Measurements from ENCODE around the gene DSTYK.

The DSTYK gene

DNA sequence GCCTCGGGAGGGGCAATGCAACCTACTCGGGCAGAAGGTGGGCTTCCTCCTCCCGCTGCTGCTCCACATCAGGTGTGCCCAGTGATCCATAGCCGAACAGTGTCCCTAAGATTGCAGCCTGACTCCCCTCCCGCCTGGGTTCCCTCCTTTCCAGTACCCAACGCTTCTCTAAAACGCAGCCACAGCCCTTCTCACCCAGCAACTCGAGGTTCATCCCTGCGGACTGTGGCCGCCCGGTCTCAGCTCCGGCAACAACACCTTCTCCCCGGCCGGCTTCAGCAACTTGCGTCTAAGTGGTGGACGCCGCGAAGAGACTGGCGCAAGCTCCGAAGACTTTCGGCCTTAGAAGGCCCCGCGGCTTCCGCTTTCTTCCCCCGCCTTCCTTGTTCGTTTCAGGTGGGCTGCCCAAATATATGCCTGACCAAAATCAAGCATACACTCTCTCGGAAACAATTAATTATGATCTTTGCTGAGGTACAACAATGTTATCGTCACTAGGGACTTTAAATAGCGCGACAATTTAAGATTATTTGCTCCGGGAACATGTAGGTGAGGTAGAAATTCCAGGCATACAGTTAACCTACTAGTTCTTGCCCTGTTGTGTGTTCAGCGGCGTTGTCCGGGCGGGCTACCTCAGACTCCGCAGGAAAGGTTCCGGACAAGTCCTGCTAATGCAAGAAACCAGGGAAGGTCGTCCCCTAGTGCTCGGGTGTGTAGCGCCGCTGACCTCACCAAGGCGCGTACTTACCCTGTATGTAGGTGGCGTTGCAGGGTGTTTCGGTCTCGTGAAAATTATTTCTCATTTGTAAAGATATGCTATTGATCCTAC lies 89.6 kb downstream of the DSTYK start, which contains the start of gene RBBP5:
RBBP5 (minus strand) TSS at position 319 of the 829 bp plus-strand sequence; CDS start at position 214, 105 bp downstream.
- H3K27me3 ChIP-seq (ENCODE audit: insufficient read depth, low read length), result no peaks in the 10 kb centered on the region
- peak within 1 kb of the TSS; percentile 87 for H3K27ac ChIP-seq (ENCODE audit: low read depth, low read length)
- H3K36me3 ChIP-seq (ENCODE audit: insufficient read depth, low read length), result peaks cover 5% of the 10 kb centered on the region; the same call in 1 of the 2 replicates
- H3K9me3 ChIP-seq (ENCODE audit: insufficient read depth, low read depth, low read length), result no peaks in the 10 kb centered on the region
- WGBS, result under 1% methylated on average over 46 of the region's 46 CpGs
- H3K4me1 ChIP-seq (ENCODE audit: insufficient read depth, low read length), result peaks cover 8% of the 10 kb centered on the region; the same call in 1 of the 2 replicates
- H3K4me3 ChIP-seq (ENCODE audit: low read length), result peak within 1 kb of the TSS; percentile 80
- H3K9ac ChIP-seq (ENCODE audit: low read depth, low read length), result peak within 1 kb of the TSS; percentile 85

GRCh38 chr1:205118752-205119151 lies 92.8 kb downstream of the DSTYK start:
- Histone ChIP-seq H3K9ac (ENCODE audit: low read depth, low read length) (no peak overlapping the region), H3K36me3 (ENCODE audit: insufficient read depth, low read length) (peaks cover 22% of the 10 kb centered on the region), H3K9me3 (ENCODE audit: insufficient read depth, low read depth, low read length) (no peaks in the 10 kb centered on the region), H3K4me3 (ENCODE audit: low read length) (no peak overlapping the region), H3K27me3 (ENCODE audit: insufficient read depth, low read length) (no peaks in the 10 kb centered on the region), H3K27ac (ENCODE audit: low read depth, low read length) (no peak overlapping the region), H3K4me1 (ENCODE audit: insufficient read depth, low read length) (peaks cover 8% of the 10 kb centered on the region; the same call in 1 of the 2 replicates)
- WGBS, result 96% methylated on average over 2 of the region's 2 CpGs

- H3K4me1 ChIP-seq (ENCODE audit: insufficient read depth, low read length), result no peaks in the 10 kb centered on the region
- no peak overlapping the region for H3K4me3 ChIP-seq (ENCODE audit: low read length)
- no peak overlapping the region for H3K27ac ChIP-seq (ENCODE audit: low read depth, low read length)
- H3K36me3 ChIP-seq (ENCODE audit: insufficient read depth, low read length), result peaks cover 66% of the 10 kb centered on the region
- H3K9ac ChIP-seq (ENCODE audit: low read depth, low read length), result no peak overlapping the region
- no peaks in the 10 kb centered on the region for H3K27me3 ChIP-seq (ENCODE audit: insufficient read depth, low read length)
- H3K9me3 ChIP-seq (ENCODE audit: insufficient read depth, low read depth, low read length), result no peaks in the 10 kb centered on the region
Observed at GRCh38 chr1:205111354-205111753, 100.1 kb downstream of the DSTYK start.

DNA sequence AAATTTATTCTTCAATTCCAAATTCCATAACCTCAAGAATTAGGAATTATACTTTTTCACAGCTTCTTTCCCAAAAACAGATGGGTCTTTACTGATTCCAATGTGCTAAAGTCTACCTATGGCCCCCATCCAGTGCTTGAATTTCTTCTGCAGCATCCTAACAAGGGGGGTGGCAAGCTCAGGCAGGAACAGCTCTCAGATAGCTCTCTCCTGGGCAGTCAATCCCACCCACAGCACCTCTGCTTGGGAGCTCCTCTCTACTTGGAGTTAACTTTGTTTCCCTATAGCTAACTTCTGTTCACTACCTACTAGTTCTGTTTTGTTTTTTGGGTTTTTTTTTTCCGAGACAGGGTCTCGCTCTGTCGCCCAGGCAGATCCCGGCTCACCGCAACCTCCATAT lies 101.8 kb downstream of the DSTYK start:
- Histone ChIP-seq H3K9me3 (ENCODE audit: insufficient read depth, low read depth, low read length) (no peaks in the 10 kb centered on the region), H3K9ac (ENCODE audit: low read depth, low read length) (no peak overlapping the region), H3K36me3 (ENCODE audit: insufficient read depth, low read length) (peaks cover 74% of the 10 kb centered on the region), H3K27ac (ENCODE audit: low read depth, low read length) (no peak overlapping the region), H3K27me3 (ENCODE audit: insufficient read depth, low read length) (no peaks in the 10 kb centered on the region), H3K4me1 (ENCODE audit: insufficient read depth, low read length) (no peaks in the 10 kb centered on the region), H3K4me3 (ENCODE audit: low read length) (no peak overlapping the region)
- WGBS, result 95% methylated on average over 5 of the region's 5 CpGs

- H3K36me3 ChIP-seq (ENCODE audit: insufficient read depth, low read length), result peaks cover 74% of the 10 kb centered on the region
- no peak overlapping the region for H3K27ac ChIP-seq (ENCODE audit: low read depth, low read length)
- H3K4me3 ChIP-seq (ENCODE audit: low read length), result no peak overlapping the region
- no peaks in the 10 kb centered on the region for H3K27me3 ChIP-seq (ENCODE audit: insufficient read depth, low read length)
- WGBS, result 82% methylated on average over 1 of the region's 1 CpG
- H3K4me1 ChIP-seq (ENCODE audit: insufficient read depth, low read length), result no peaks in the 10 kb centered on the region
- H3K9ac ChIP-seq (ENCODE audit: low read depth, low read length), result no peak overlapping the region
- no peaks in the 10 kb centered on the region for H3K9me3 ChIP-seq (ENCODE audit: insufficient read depth, low read depth, low read length)
Observed at GRCh38 chr1:205109269-205109668, 102.2 kb downstream of the DSTYK start.

- H3K4me3 ChIP-seq (ENCODE audit: low read length), result no peak overlapping the region
- H3K4me1 ChIP-seq (ENCODE audit: insufficient read depth, low read length), result no peaks in the 10 kb centered on the region
- H3K9me3 ChIP-seq (ENCODE audit: insufficient read depth, low read depth, low read length), result no peaks in the 10 kb centered on the region
- H3K36me3 ChIP-seq (ENCODE audit: insufficient read depth, low read length), result peaks cover 77% of the 10 kb centered on the region
- no peak overlapping the region for H3K27ac ChIP-seq (ENCODE audit: low read depth, low read length)
- WGBS, result 94% methylated on average over 4 of the region's 4 CpGs
- H3K27me3 ChIP-seq (ENCODE audit: insufficient read depth, low read length), result no peaks in the 10 kb centered on the region
- no peak overlapping the region for H3K9ac ChIP-seq (ENCODE audit: low read depth, low read length)
Observed at GRCh38 chr1:205108464-205108863, 103.0 kb downstream of the DSTYK start.

DNA sequence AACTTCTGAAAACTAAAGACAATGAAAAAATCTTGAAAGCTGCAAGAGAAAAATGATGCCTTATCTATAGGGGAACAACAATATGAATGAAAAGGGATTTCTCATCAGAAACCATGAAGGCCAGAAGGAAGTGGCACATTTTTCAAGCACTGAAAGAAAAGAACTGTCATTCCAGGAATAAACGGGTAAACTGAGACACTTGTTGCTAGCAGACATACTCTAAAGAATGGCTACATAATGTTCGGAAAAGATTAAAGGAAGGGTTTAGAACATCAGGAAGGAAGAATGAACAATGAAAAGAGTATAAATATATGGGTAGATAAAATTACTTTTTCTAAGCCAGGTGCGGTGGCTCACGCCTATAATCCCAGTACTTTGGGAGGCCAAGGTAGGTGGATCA lies 104.2 kb downstream of the DSTYK start:
- Histone ChIP-seq H3K27me3 (ENCODE audit: insufficient read depth, low read length) (no peaks in the 10 kb centered on the region), H3K9ac (ENCODE audit: low read depth, low read length) (no peak overlapping the region), H3K9me3 (ENCODE audit: insufficient read depth, low read depth, low read length) (no peaks in the 10 kb centered on the region), H3K27ac (ENCODE audit: low read depth, low read length) (no peak overlapping the region), H3K4me3 (ENCODE audit: low read length) (no peak overlapping the region), H3K4me1 (ENCODE audit: insufficient read depth, low read length) (no peaks in the 10 kb centered on the region), H3K36me3 (ENCODE audit: insufficient read depth, low read length) (peaks cover 77% of the 10 kb centered on the region)
- 95% methylated on average over 4 of the region's 4 CpGs for WGBS

DNA sequence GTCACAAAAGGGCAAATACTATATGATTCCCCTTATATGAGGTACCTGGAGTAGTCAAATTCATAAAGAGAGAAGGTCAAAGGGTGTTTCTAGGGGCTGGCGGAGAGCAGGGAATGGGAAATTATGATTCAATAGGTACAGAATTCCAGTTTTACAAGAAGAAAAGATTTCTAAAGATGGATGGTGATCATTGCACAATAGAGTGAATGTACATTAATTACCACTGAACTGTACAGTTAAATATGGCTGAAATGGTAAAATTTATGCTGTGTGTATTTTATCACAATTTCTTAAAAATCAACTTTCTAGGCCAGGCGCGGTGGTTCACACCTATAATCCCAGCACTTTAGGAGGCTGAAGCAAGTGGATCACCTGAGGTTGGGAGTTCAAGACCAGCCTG lies 109.1 kb downstream of the DSTYK start:
- Histone ChIP-seq H3K36me3 (ENCODE audit: insufficient read depth, low read length) (peaks cover 94% of the 10 kb centered on the region), H3K9ac (ENCODE audit: low read depth, low read length) (no peak overlapping the region), H3K4me1 (ENCODE audit: insufficient read depth, low read length) (no peaks in the 10 kb centered on the region), H3K27ac (ENCODE audit: low read depth, low read length) (no peak overlapping the region), H3K4me3 (ENCODE audit: low read length) (no peak overlapping the region), H3K9me3 (ENCODE audit: insufficient read depth, low read depth, low read length) (no peaks in the 10 kb centered on the region), H3K27me3 (ENCODE audit: insufficient read depth, low read length) (no peaks in the 10 kb centered on the region)
- WGBS, result 95% methylated on average over 3 of the region's 3 CpGs

GRCh38 chr1:205098242-205098641 lies 113.3 kb downstream of the DSTYK start:
- Histone ChIP-seq H3K36me3 (ENCODE audit: insufficient read depth, low read length) (peaks cover 95% of the 10 kb centered on the region), H3K4me1 (ENCODE audit: insufficient read depth, low read length) (no peaks in the 10 kb centered on the region), H3K9ac (ENCODE audit: low read depth, low read length) (no peak overlapping the region), H3K4me3 (ENCODE audit: low read length) (no peak overlapping the region), H3K27me3 (ENCODE audit: insufficient read depth, low read length) (no peaks in the 10 kb centered on the region), H3K9me3 (ENCODE audit: insufficient read depth, low read depth, low read length) (no peaks in the 10 kb centered on the region), H3K27ac (ENCODE audit: low read depth, low read length) (no peak overlapping the region)

DNA sequence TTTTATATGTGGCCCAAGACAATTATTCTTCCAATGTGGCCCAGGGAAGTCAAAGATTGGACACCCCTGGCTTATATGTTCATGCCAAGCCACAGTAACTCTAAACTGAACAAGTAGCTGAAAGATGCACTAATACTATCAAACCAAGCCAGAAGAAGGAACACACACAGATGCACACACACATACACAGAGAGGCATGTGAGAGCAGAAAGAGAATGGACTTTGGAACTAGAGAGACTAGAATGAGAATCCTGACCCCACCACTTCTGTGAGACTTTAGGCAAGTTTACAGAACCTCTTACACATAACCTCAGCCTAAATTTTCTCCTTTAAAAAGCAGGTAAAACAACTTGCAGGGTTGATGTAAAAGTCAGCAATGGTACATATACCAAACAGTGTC lies 116.1 kb downstream of the DSTYK start:
- Histone ChIP-seq H3K9ac (ENCODE audit: low read depth, low read length) (no peak overlapping the region), H3K4me1 (ENCODE audit: insufficient read depth, low read length) (no peaks in the 10 kb centered on the region), H3K9me3 (ENCODE audit: insufficient read depth, low read depth, low read length) (no peaks in the 10 kb centered on the region), H3K27ac (ENCODE audit: low read depth, low read length) (no peak overlapping the region), H3K36me3 (ENCODE audit: insufficient read depth, low read length) (peaks cover 96% of the 10 kb centered on the region), H3K27me3 (ENCODE audit: insufficient read depth, low read length) (no peaks in the 10 kb centered on the region), H3K4me3 (ENCODE audit: low read length) (no peak overlapping the region)
